GM10266 (cell line): ENCODE results near the gene S1PR2.
"Not testable (repeated sequence)": the region's sequence is repeated elsewhere in the genome, so short reads cannot be mapped to it uniquely, and the experiment has no call there.

Experiments
- DNase-seq: peaks from one replicate; pipeline ENCODE4 v3.0.0; 2012; ENCODE audit errors: extremely low spot score
- CTCF ChIP-seq: IDR thresholded peaks from 2 replicates; pipeline ENCODE4 v1.5.1; 2012; ENCODE audit warnings: mild to moderate bottlenecking, low read depth; ENCODE audit not compliant: control insufficient read depth, insufficient read depth; ENCODE audit errors: missing control alignments

Gene S1PR2

GRCh38 chr19:10209315-10209714 is 21.8 kb downstream of the S1PR2 start:
- no peak for TF ChIP-seq CTCF
- no peak for DNase-seq

GRCh38 chr19:10207026-10207425 is 24.1 kb downstream of the S1PR2 start:
- no peak for TF ChIP-seq CTCF
- DNase-seq: no peak

- no peak for TF ChIP-seq CTCF
- no peak for DNase-seq
Observed at GRCh38 chr19:10206226-10206885, 24.8 kb downstream of the S1PR2 start.

GRCh38 chr19:10205636-10206035 is 25.5 kb downstream of the S1PR2 start:
- no peak for DNase-seq
- TF ChIP-seq CTCF: no peak

- TF ChIP-seq CTCF: no peak
- no peak for DNase-seq
Observed at GRCh38 chr19:10203686-10204085, 27.4 kb downstream of the S1PR2 start.

- TF ChIP-seq CTCF: no peak
Observed at GRCh38 chr19:10201176-10201575, 30.0 kb downstream of the S1PR2 start.

GRCh38 chr19:10200101-10200500 is 31.0 kb downstream of the S1PR2 start:
- DNase-seq: not testable (repeated sequence)

More at GRCh38 chr19:10201176-10201575, 30.0 kb downstream of the S1PR2 start:
- DNase-seq: no peak

GRCh38 chr19:10198889-10199644 is 32.1 kb downstream of the S1PR2 start:
- DNase-seq: not testable (repeated sequence)
